Measurements from ENCODE around the gene ZBTB20. TPM values are rescaled to one million over a fixed set of nuclear protein-coding genes. Genes with fewer than 3 reads are reported as not detected.

Gene ZBTB20
- total RNA-seq, 1 donor from 2014 or later, result 15.5 TPM

DNA sequence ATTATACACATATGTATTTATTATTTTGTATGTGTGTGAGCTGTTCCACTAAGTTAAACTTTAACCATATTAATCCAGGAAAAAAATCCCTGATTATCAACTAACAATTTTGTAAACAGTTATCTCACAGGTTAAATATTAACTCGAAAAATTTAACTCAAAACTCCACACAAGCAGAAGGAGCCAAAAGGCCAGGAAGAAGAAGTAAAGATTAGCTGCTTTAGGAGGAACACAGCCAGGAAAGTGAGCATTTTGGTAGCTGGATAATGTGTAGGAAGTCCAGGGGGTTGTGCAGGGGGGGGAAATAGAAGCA is 428.2 kb downstream of the ZBTB20 start:
- peaks cover 3% of the 10 kb centered on the region for H3K4me1 Mint-ChIP-seq (ENCODE audit: low read depth)

DNA sequence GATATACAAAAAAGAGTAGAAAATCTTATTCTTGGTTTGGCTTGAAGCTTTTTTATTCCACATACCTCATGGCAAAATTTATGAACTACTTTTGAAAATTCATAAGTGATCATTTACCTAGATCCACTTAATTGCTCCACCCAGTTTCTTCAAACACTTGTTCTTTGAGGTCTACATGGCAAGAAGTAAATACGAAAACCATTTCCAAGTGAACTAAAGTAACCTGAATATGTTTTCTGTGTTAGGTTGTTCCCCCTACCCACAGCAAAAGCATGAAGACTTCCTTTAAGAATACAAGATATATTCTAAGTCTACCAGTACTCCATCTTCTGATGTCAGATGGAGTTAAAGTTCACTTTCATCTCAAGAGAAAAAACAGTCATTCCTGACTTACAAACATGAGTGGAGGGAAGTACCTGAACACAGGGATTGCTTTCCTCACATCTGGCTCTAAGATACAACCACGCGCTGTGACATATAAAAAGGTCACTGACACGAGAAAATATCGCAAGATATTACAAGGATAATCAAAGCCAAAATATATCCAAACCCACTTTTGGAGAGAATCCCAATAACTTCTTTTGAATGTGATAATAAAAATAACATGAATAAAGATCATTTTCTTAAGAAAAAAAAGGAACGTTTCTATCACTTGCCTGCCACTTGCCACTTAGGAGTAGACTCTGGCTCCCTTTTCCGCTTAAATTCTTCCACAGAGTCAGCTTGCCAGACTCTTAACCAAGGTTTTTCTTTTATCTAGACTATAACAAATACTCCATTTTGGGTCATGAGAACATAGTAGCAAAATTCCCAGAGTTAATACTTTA is 428.8 kb downstream of the ZBTB20 start:
- Mint-ChIP-seq H3K9me3 (ENCODE audit: low read depth) (no peaks in the 10 kb centered on the region), H3K4me3 (ENCODE audit: unreplicated experiment) (no peak overlapping the region), H3K36me3 (ENCODE audit: low read depth) (no peaks in the 10 kb centered on the region), H3K4me1 (ENCODE audit: low read depth) (peaks cover 3% of the 10 kb centered on the region), H3K27ac (ENCODE audit: unreplicated experiment) (no peak overlapping the region), H3K27me3 (ENCODE audit: low read depth) (no peaks in the 10 kb centered on the region)
- no peak for TF ChIP-seq CTCF (IDR thresholded peaks at IDR 0.05)
- no peak for DNase-seq (ENCODE audit: low spot score)

More for the DNA sequence above, 428.2 kb downstream of the ZBTB20 start:
- Mint-ChIP-seq H3K27ac (ENCODE audit: unreplicated experiment) (no peak overlapping the region), H3K27me3 (ENCODE audit: low read depth) (no peaks in the 10 kb centered on the region), H3K9me3 (ENCODE audit: low read depth) (no peaks in the 10 kb centered on the region), H3K4me3 (ENCODE audit: unreplicated experiment) (no peak overlapping the region), H3K36me3 (ENCODE audit: low read depth) (no peaks in the 10 kb centered on the region)
- no peak for DNase-seq (ENCODE audit: low spot score)
- TF ChIP-seq CTCF (IDR thresholded peaks at IDR 0.05), result no peak

DNA sequence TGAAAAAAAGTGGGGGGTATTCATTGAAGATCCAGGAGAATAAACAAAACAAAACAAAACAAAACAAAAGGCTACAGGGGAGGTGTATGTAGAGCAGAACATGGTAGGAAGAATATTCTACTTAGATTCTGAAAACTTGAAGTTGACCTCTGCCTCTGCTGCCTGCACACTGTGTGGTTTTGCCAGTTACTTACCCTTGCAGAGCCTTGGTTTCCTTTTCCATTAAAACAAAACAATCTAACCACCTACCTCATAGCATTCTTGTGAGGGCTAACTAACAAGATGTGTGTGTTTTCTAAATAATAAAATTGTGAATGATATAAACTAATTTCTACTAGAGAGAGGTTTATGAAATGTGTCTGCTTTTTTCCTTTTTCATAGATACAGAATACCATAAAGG is 430.2 kb downstream of the ZBTB20 start:
- no peak for DNase-seq (ENCODE audit: low spot score)

GRCh38 chr3:114716126-114716525 is 431.0 kb downstream of the ZBTB20 start:
- no peaks in the 10 kb centered on the region for H3K27me3 Mint-ChIP-seq (ENCODE audit: low read depth)
- peaks cover 8% of the 10 kb centered on the region for H3K4me1 Mint-ChIP-seq (ENCODE audit: low read depth)
- no peaks in the 10 kb centered on the region for H3K9me3 Mint-ChIP-seq (ENCODE audit: low read depth)
- DNase-seq (ENCODE audit: low spot score), result no peak
- H3K27ac Mint-ChIP-seq (ENCODE audit: unreplicated experiment), result no peak overlapping the region
- TF ChIP-seq CTCF (IDR thresholded peaks at IDR 0.05), result no peak
- H3K36me3 Mint-ChIP-seq (ENCODE audit: low read depth), result no peaks in the 10 kb centered on the region
- no peak overlapping the region for H3K4me3 Mint-ChIP-seq (ENCODE audit: unreplicated experiment)

More for the DNA sequence above, 430.2 kb downstream of the ZBTB20 start:
- no peak for TF ChIP-seq CTCF (IDR thresholded peaks at IDR 0.05)
- Mint-ChIP-seq H3K4me3 (ENCODE audit: unreplicated experiment) (no peak overlapping the region), H3K27ac (ENCODE audit: unreplicated experiment) (no peak overlapping the region), H3K36me3 (ENCODE audit: low read depth) (no peaks in the 10 kb centered on the region), H3K27me3 (ENCODE audit: low read depth) (no peaks in the 10 kb centered on the region), H3K4me1 (ENCODE audit: low read depth) (peaks cover 3% of the 10 kb centered on the region), H3K9me3 (ENCODE audit: low read depth) (no peaks in the 10 kb centered on the region)

- Mint-ChIP-seq H3K4me1 (ENCODE audit: low read depth) (peaks cover 13% of the 10 kb centered on the region), H3K27me3 (ENCODE audit: low read depth) (no peaks in the 10 kb centered on the region), H3K4me3 (ENCODE audit: unreplicated experiment) (no peak overlapping the region), H3K9me3 (ENCODE audit: low read depth) (no peaks in the 10 kb centered on the region), H3K27ac (ENCODE audit: unreplicated experiment) (no peak overlapping the region), H3K36me3 (ENCODE audit: low read depth) (no peaks in the 10 kb centered on the region)
- DNase-seq (ENCODE audit: low spot score), result no peak
- no peak for TF ChIP-seq CTCF (IDR thresholded peaks at IDR 0.05)
Observed at GRCh38 chr3:114714957-114715460, 432.1 kb downstream of the ZBTB20 start.
